GM18868 (cell line): Measurements from ENCODE around the gene GATAD1.
"Not testable (repeated sequence)": the region's sequence is repeated elsewhere in the genome, so short reads cannot be mapped to it uniquely, and the experiment has no call there.

Experiments used
- ATAC-seq: cut with Tn5 transposase; IDR thresholded peaks from one replicate; pipeline ENCODE4 v1.9.1; 2021; ENCODE audit warnings: mild to moderate bottlenecking, moderate library complexity; ENCODE audit not compliant: unreplicated experiment

Gene GATAD1

DNA sequence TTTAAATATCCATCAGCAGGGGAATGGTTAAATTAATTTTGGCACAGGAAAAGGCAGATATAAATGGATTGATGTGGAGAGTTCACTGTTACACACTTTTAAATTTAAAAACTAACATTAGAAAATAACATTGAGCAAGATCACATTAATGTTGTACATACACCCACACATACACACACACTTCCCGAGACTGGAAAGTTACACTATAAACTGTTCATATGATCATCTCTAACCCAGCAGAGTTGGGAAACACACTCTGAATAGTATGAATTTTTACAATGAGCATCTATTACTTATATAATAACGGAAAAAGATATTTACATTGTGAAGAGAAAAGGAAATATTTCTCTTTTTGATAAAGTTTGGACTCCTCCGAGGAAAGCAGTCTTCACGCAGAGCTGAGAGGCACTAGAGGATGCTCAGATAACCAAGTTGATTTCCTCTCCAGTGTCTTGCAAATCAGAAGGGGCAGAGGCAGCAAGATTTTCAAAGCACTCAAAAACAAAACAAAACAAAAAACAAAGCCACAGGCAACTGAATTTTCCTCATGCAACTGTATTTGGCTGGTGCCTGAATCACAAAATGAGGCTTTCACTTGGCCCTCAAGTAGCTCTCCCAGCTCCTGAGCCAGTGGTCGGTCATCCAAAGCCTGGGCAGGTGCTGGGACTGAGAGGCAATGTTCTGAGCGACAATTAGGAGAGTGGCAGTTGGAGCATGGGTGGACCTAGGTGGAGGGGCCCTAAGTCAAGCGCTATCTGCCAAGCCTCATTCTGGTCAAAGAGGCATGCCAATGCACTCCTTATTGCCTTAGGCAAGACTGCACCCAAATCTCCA lies 10.5 kb upstream of the GATAD1 start:
- no peak for ATAC-seq

GRCh38 chr7:92437956-92438491 lies 9.3 kb upstream of the GATAD1 start:
- ATAC-seq = no peak

DNA sequence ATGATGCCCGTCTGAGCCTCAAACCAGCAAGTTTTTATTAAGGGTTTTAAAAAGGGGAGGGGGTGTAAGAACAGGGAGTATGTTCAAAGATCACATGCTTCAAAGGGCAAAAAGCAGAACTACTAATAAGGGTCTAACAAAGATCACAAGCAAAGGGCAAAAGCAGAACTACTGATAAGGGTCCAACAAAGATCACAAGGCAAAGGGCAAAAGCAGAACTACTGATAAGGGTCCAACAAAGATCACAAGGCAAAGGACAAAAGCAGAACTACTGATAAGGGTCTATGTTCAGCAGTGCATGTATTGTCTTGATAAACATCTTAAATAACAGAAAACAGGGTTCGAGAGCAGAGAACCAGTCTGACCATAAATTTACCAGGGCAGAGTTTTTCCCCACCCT lies 4.6 kb upstream of the GATAD1 start:
- not testable (repeated sequence) for ATAC-seq

GRCh38 chr7:92446869-92447344 lies 375 bp upstream of the GATAD1 start:
- no peak for ATAC-seq

DNA sequence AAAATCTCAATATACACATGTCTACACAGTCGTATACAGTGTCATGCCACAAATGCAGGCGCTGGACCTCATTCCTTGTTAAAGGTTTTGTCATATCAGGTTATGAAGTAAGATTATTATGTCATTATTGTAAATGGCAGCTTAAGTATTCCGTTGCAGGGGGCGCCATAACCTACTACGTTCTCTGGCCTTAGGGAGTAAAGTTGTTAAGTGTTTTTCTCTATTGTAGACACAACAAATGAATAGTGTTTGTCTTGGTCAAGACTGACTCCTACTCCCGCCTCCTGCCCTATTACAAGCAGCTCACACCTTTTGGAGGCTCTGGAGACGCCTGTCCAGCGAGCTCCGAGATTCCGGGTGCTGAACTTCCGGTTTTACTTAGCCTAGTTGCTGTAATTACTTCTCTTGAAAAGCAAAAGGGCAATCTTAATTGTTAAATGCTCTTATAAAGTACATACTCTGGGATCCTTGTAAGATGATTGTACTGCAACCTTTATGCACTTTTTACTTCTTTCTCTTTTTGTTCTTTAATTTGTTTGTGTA lies 994 bp downstream of the GATAD1 start:
- peak; percentile 39 for ATAC-seq

- ATAC-seq = no peak
Measured at GRCh38 chr7:92451645-92452044, 4.4 kb downstream of the GATAD1 start.

- no peak for ATAC-seq
Measured at GRCh38 chr7:92456236-92456635, 9.0 kb downstream of the GATAD1 start.

GRCh38 chr7:92460109-92460508 lies 12.8 kb downstream of the GATAD1 start:
- no peak for ATAC-seq

GRCh38 chr7:92460510-92460909 lies 13.2 kb downstream of the GATAD1 start:
- no peak for ATAC-seq

GRCh38 chr7:92461027-92462003 lies 14.0 kb downstream of the GATAD1 start:
- ATAC-seq = peak; percentile 89

DNA sequence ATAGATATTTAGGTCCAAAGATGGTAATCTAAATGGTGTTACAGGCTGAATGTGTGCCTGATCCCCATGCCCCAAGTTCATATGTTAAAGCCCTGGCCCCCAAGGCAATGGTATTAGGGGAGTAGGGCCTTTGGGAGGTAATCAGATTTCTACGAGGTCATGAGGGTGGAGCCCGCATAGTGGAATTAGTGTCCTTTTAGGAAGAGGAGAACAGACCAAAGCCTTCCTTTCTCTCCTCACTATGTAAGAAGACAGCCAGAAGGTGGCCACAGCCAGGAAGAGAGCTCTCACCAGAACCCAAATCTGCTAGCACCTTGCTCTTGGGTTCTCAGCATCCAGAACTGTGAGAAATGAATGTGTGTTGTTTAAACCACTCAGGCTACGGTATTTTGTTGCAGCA lies 15.3 kb downstream of the GATAD1 start:
- no peak for ATAC-seq

DNA sequence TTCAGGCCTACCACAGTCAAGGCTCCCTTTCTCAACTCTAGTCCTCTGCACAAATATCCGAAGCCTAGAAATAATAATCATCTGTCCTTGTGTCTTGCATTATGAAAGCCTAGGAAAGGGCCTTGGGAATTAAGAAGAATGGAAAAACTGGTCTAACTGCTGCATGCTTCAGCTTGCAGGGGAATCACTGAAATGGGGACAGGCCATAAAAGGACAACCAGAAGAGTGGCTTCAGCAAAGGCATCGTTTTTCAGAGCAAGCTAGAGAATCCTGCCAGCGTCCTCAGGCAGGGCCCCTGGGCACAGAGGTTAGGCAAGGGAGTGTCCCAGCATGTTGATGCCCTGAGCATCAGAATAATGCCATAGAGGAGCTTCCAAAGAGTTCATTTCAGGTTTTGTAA lies 17.2 kb downstream of the GATAD1 start:
- ATAC-seq = no peak

DNA sequence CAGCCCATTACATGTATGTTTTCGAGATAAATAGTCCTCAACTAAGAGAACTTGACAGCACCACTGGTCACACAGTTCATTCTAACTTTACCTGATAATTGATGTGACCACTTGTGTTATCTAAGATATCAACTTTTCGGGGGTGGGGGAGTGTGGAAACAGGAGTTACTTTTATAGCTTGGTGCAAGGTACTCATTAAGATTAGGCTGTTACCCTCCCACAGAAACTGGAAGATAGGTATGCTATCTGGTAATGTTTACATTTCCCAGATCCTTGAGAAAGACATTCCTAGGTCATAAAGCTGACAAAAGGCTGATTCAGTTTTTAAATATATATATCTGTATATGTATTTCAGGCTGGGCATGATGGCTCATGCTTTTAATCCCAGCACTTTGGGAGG lies 19.4 kb downstream of the GATAD1 start:
- ATAC-seq = no peak

GRCh38 chr7:92468589-92468988 lies 21.3 kb downstream of the GATAD1 start:
- not testable (repeated sequence) for ATAC-seq

DNA sequence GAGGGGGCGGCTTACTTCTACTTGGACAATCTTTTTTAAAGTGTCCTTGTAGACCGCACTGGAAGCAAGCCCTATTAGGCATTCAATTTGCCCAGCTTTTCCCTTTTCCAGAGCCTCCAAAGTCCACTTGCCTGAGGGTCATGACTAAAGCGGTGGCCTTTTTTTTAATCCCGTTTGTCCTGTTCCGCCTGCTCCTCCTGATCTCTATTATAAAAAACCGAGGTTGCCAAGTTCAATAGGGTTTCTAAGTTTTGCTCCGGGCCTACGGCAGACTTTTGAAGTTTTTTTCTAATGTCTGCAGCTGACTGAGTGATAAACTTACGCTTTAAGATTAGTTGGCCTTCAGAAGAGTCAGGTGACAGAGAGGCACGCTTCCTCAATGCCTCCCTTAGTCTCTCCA lies 26.7 kb downstream of the GATAD1 start:
- not testable (repeated sequence) for ATAC-seq

DNA sequence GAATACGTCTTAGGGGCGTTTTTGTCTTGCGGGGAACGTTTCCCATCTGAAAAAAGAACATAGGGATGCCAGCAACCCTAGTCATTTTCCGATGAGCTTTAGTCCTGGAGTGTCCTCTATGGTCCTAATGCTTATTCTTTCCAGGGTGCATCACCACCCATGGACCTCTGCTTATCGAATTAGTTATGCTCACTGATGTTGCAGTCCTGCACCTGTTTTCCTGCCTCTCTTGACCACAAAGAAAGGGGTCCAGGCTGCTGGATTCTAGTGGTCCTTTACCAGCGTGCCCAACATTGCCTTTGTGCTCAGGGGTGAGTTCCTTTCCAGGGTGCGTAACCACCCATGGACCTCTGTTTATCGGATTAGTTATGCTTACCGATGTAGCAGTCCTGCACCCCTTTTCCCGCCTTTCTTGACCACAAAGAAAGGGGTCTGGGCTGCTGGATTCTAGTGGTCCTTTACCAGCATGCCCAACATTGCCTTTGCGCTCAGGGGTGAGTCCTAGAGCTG lies 28.0 kb downstream of the GATAD1 start:
- ATAC-seq = not testable (repeated sequence)

- not testable (repeated sequence) for ATAC-seq
Measured at GRCh38 chr7:92475851-92476590, 28.7 kb downstream of the GATAD1 start.

GRCh38 chr7:92477681-92478080 lies 30.4 kb downstream of the GATAD1 start, which contains the start of gene ERVW-1:
TSS of gene ERVW-1 (minus strand) at chr7:92477946. CDS start at chr7:92470381, 7,565 bp downstream.
- not testable (repeated sequence) for ATAC-seq

- no peak for ATAC-seq
Measured at GRCh38 chr7:92478095-92478494, 30.8 kb downstream of the GATAD1 start.

DNA sequence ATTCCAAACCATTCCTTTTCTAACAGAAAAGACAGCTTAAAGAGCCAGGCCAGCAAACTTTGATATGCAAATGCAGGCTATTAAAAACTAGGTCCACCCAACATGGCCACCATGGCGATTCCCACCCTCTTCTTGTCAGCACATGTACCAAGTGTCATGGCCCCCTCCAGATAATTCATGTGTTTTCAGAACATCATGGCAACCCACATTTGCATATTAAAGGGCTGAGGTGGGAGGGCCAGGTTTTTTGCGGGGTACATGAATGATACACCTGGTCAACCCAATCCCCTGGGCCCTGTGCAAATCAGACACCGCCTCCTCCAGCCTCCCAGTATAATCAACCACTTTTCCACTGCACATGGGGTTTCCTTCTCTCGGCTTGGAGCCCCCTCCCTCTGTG lies 31.4 kb downstream of the GATAD1 start:
- no peak for ATAC-seq
